Trophoblast cell (in vitro differentiated cells and primary cell): ENCODE measurements around the gene RPL18A. TPM values are rescaled to one million over a fixed set of nuclear protein-coding genes. Genes with fewer than 3 reads are reported as not detected.

Experiments used
- DNase-seq, 2 donors: peaks; one replicate each; pipeline ENCODE4 v3.0.0-alpha.2; 2016
- H2AFZ ChIP-seq: 2 replicates; pipeline ENCODE4 v1.6.1; 2013; ENCODE audit warnings: low read length, moderate library complexity, mild to moderate bottlenecking; ENCODE audit not compliant: insufficient read depth, poor library complexity
- H2AK5ac ChIP-seq: 2 replicates; pipeline ENCODE4 v1.6.1; 2013; ENCODE audit warnings: mild to moderate bottlenecking, low read length
- H2BK120ac ChIP-seq: 2 replicates; pipeline ENCODE4 v1.6.1; 2013; ENCODE audit warnings: low read length, mild to moderate bottlenecking, moderate library complexity; ENCODE audit not compliant: insufficient read depth, poor library complexity
- H2BK12ac ChIP-seq: 2 replicates; pipeline ENCODE4 v1.6.1; 2013; ENCODE audit warnings: mild to moderate bottlenecking, low read length, moderate library complexity
- H2BK5ac ChIP-seq: 2 replicates; pipeline ENCODE4 v1.6.1; 2013; ENCODE audit warnings: low read length, low read depth, moderate library complexity, mild to moderate bottlenecking; ENCODE audit not compliant: poor library complexity
- H3K14ac ChIP-seq: 2 replicates; pipeline ENCODE4 v1.6.1; 2013; ENCODE audit warnings: mild to moderate bottlenecking, low read length
- H3K18ac ChIP-seq: 2 replicates; pipeline ENCODE4 v1.6.1; 2013; ENCODE audit warnings: mild to moderate bottlenecking, low read length
- H3K23ac ChIP-seq: 2 replicates; pipeline ENCODE4 v1.6.1; 2013; ENCODE audit warnings: low read length
- H3K27ac ChIP-seq: 2 replicates; pipeline ENCODE4 v1.5.1; 2013; ENCODE audit warnings: low read depth, mild to moderate bottlenecking, inconsistent platforms, low read length, moderate library complexity
- H3K27me3 ChIP-seq: 2 replicates; pipeline ENCODE4 v1.6.1; 2013; ENCODE audit warnings: inconsistent platforms, mild to moderate bottlenecking, low read length, moderate library complexity; ENCODE audit not compliant: insufficient read depth
- H3K36me3 ChIP-seq, 2 experiments: 1 replicate in 1 of 2; 2 replicates in 1 of 2; pipeline ENCODE4 v1.6.1; 2013; ENCODE audit warnings: low read length in 2 of 2, mild to moderate bottlenecking in 2 of 2, moderate library complexity in 1 of 2; ENCODE audit not compliant: insufficient read depth in 2 of 2, control insufficient read depth in 1 of 2
- H3K4ac ChIP-seq: 2 replicates; pipeline ENCODE4 v1.6.1; 2013; ENCODE audit warnings: low read depth, mild to moderate bottlenecking, low read length, moderate library complexity
- H3K4me1 ChIP-seq, 2 experiments: 1 replicate in 1 of 2; 2 replicates in 1 of 2; pipeline ENCODE4 v1.6.1; 2013; ENCODE audit warnings: low read length in 2 of 2, mild to moderate bottlenecking in 2 of 2, moderate library complexity in 1 of 2; ENCODE audit not compliant: insufficient read depth in 2 of 2, control insufficient read depth in 1 of 2
- H3K4me2 ChIP-seq: 2 replicates; pipeline ENCODE4 v1.6.1; 2013; ENCODE audit warnings: inconsistent platforms, mild to moderate bottlenecking, low read length, moderate library complexity
- H3K4me3 ChIP-seq: 2 replicates; pipeline ENCODE4 v1.5.1; 2013; ENCODE audit warnings: mild to moderate bottlenecking, low read depth, low read length, inconsistent platforms
- H3K79me1 ChIP-seq: one replicate; pipeline ENCODE4 v1.6.1; 2013; ENCODE audit warnings: low read length
- H3K79me2 ChIP-seq: 2 replicates; pipeline ENCODE4 v1.6.1; 2013; ENCODE audit warnings: low read length, mild to moderate bottlenecking; ENCODE audit not compliant: control insufficient read depth, insufficient read depth, poor library complexity
- H3K9ac ChIP-seq: 2 replicates; pipeline ENCODE4 v1.6.1; 2013; ENCODE audit warnings: mild to moderate bottlenecking, low read length
- H3K9me3 ChIP-seq: 2 replicates; pipeline ENCODE4 v1.6.1; 2013; ENCODE audit warnings: low read depth, mild to moderate bottlenecking, control low read depth, inconsistent platforms, low read length; ENCODE audit not compliant: insufficient read depth
- H4K12ac ChIP-seq: 2 replicates; pipeline ENCODE4 v1.6.1; 2013; ENCODE audit warnings: low read depth, mild to moderate bottlenecking, low read length, moderate library complexity
- H4K8ac ChIP-seq: 2 replicates; pipeline ENCODE4 v1.6.1; 2013; ENCODE audit warnings: low read depth, mild to moderate bottlenecking, low read length, moderate library complexity
- H4K91ac ChIP-seq: one replicate; pipeline ENCODE4 v1.6.1; 2013; ENCODE audit warnings: low read depth, mild to moderate bottlenecking, low read length, moderate library complexity
- WGBS: extraction: QIAGEN DNeasy Blood & Tissue Kit; methylation state at CpG from one replicate; pipeline ENCODE4 v1.1.7; 2013; ENCODE audit warnings: missing lambda C conversion rate; ENCODE audit not compliant: insufficient read length, insufficient coverage; ENCODE audit errors: extremely low coverage; 5-methylcytosine and 5-hydroxymethylcytosine counted together
- polyA plus RNA-seq: library from polyadenylated mRNA; stranded (reverse); fragments of 200-250 nt; gene quantifications from 2 replicates; pipeline ENCODE4 v1.2.3, GENCODE V29; 2013

The RPL18A gene
- polyA plus RNA-seq = 1,931 and 1,990 TPM in 2 replicates

GRCh38 chr19:17859533-17860330, at the start of gene RPL18A:
Gene RPL18A, plus strand, starts transcription at chr19:17859910. Its CDS starts 47 bp downstream, at chr19:17859957.
- no CpG with 5 or more reads among the region's 80 CpGs for WGBS
- Histone ChIP-seq H3K27me3 (no peaks in the 10 kb centered on the region), H3K27ac (peak within 1 kb of the TSS; percentile 13), H3K14ac (peak within 1 kb of the TSS; percentile 75), H3K23ac (no peak within 1 kb of the TSS), H3K79me1 (peaks cover 4% of the 10 kb centered on the region), H3K4me2 (peak within 1 kb of the TSS; percentile 76), H2BK12ac (no peak within 1 kb of the TSS), H3K18ac (peak within 1 kb of the TSS; percentile 4), H3K79me2 (peaks cover 19% of the 10 kb centered on the region), H4K12ac (peak within 1 kb of the TSS; percentile 43), H2BK120ac (peak within 1 kb of the TSS; percentile 26), H2AFZ (peak within 1 kb of the TSS; percentile 83), H3K4ac (peak within 1 kb of the TSS; percentile 95), H3K4me1 (peaks cover 0 to 12% of the 10 kb centered on the region in 2 experiments), H4K91ac (peak within 1 kb of the TSS; percentile 75), H3K9ac (peak within 1 kb of the TSS; percentile 87), H2BK5ac (peak within 1 kb of the TSS; percentile 7), H2AK5ac (peak within 1 kb of the TSS; percentile 25), H4K8ac (peak within 1 kb of the TSS; percentile 88), H3K36me3 (peaks cover 35 to 41% of the 10 kb centered on the region in 2 experiments), H3K4me3 (peak within 1 kb of the TSS; percentile 91), H3K9me3 (no peaks in the 10 kb centered on the region)
- DNase-seq = peak; percentile 100

DNA sequence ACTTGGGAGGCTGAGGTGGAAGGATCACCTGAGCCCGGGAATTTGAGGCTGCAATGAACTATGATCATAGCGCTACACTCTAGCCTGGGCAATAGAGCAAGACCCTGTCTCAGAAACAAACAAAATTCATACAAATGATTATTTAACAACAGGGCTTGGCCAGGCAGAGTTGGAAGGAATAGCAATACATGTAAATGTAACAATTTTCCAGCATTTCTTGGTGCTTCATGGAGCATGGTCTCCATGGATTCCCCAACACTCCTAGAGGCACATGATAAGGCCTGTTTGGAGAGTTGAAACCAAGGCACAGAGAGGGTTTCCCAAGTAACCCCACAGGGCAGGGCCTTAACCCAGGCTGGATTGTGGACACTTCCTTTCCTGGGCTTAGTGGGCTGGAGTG, 48.6 kb upstream of the RPL18A start:
- Histone ChIP-seq H3K4me1 (no peaks in the 10 kb centered on the region), H2AK5ac (no peak overlapping the region), H3K79me2 (no peaks in the 10 kb centered on the region), H2BK5ac (no peak overlapping the region), H2BK12ac (no peak overlapping the region), H3K9me3 (no peaks in the 10 kb centered on the region), H3K27me3 (no peaks in the 10 kb centered on the region), H3K14ac (no peak overlapping the region), H3K9ac (no peak overlapping the region), H4K12ac (no peak overlapping the region), H3K79me1 (no peaks in the 10 kb centered on the region), H3K36me3 (no peaks in the 10 kb centered on the region), H3K27ac (no peak overlapping the region), H3K4ac (no peak overlapping the region), H3K23ac (no peak overlapping the region), H3K18ac (no peak overlapping the region), H3K4me2 (no peak overlapping the region), H3K4me3 (no peak overlapping the region), H4K8ac (no peak overlapping the region), H4K91ac (no peak overlapping the region), H2AFZ (no peak overlapping the region), H2BK120ac (no peak overlapping the region)
- no CpG with 5 or more reads among the region's 2 CpGs for WGBS
- DNase-seq = no peak

DNA sequence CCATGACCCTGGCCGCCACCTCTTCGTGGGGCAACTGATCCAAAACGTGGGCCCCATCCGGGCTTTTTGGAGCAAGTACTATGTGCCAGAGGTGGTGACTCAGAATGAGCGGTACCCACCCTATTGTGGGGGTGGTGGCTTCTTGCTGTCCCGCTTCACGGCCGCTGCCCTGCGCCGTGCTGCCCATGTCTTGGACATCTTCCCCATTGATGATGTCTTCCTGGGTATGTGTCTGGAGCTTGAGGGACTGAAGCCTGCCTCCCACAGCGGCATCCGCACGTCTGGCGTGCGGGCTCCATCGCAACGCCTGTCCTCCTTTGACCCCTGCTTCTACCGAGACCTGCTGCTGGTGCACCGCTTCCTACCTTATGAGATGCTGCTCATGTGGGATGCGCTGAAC, 48.0 kb upstream of the RPL18A start:
- no peak overlapping the region for H2AK5ac ChIP-seq
- no peaks in the 10 kb centered on the region for H3K79me1 ChIP-seq
- H3K36me3 ChIP-seq = no peaks in the 10 kb centered on the region
- H3K27me3 ChIP-seq = no peaks in the 10 kb centered on the region
- H3K27ac ChIP-seq = no peak overlapping the region
- H3K4me2 ChIP-seq = no peak overlapping the region
- no peak overlapping the region for H3K9ac ChIP-seq
- no peak for DNase-seq
- H3K4ac ChIP-seq = no peak overlapping the region
- H4K8ac ChIP-seq = no peak overlapping the region
- H3K18ac ChIP-seq = no peak overlapping the region
- no peak overlapping the region for H2BK120ac ChIP-seq
- H4K12ac ChIP-seq = no peak overlapping the region
- H3K79me2 ChIP-seq = no peaks in the 10 kb centered on the region
- H3K14ac ChIP-seq = no peak overlapping the region
- H4K91ac ChIP-seq = no peak overlapping the region
- H2BK12ac ChIP-seq = no peak overlapping the region
- no peaks in the 10 kb centered on the region for H3K9me3 ChIP-seq
- H3K23ac ChIP-seq = no peak overlapping the region
- no peaks in the 10 kb centered on the region for H3K4me1 ChIP-seq
- H2AFZ ChIP-seq = no peak overlapping the region
- H3K4me3 ChIP-seq = no peak overlapping the region
- no CpG with 5 or more reads among the region's 20 CpGs for WGBS
- no peak overlapping the region for H2BK5ac ChIP-seq

GRCh38 chr19:17812099-17812498, 47.6 kb upstream of the RPL18A start:
- H3K27ac ChIP-seq = no peak overlapping the region
- WGBS = no CpG with 5 or more reads among the region's 5 CpGs
- no peak for DNase-seq
- no peak overlapping the region for H2BK5ac ChIP-seq
- no peak overlapping the region for H3K4me3 ChIP-seq
- H3K79me2 ChIP-seq = no peaks in the 10 kb centered on the region
- H3K79me1 ChIP-seq = no peaks in the 10 kb centered on the region
- H3K9me3 ChIP-seq = no peaks in the 10 kb centered on the region
- H3K9ac ChIP-seq = no peak overlapping the region
- H3K4ac ChIP-seq = no peak overlapping the region
- H3K4me1 ChIP-seq = no peaks in the 10 kb centered on the region
- H2AFZ ChIP-seq = no peak overlapping the region
- H3K14ac ChIP-seq = no peak overlapping the region
- H3K4me2 ChIP-seq = no peak overlapping the region
- H2BK120ac ChIP-seq = no peak overlapping the region
- no peak overlapping the region for H4K91ac ChIP-seq
- no peak overlapping the region for H2BK12ac ChIP-seq
- H3K27me3 ChIP-seq = no peaks in the 10 kb centered on the region
- no peak overlapping the region for H3K23ac ChIP-seq
- H3K18ac ChIP-seq = no peak overlapping the region
- no peak overlapping the region for H2AK5ac ChIP-seq
- H4K8ac ChIP-seq = no peak overlapping the region
- H3K36me3 ChIP-seq = no peaks in the 10 kb centered on the region
- H4K12ac ChIP-seq = no peak overlapping the region
